ENCODE results near the gene CCDC158. TPM values are rescaled to one million over a fixed set of nuclear protein-coding genes. Genes with fewer than 3 reads are reported as not detected.

The CCDC158 gene
- total and polyA plus RNA-seq, 10 donors: 0.02 to 0.24 (median 0.18) TPM; not detected in 4

GRCh38 chr4:76315267-76315918, 105.5 kb downstream of the CCDC158 start:
- Histone ChIP-seq H3K36me3 (peaks cover 0 to 4% (median 0%) of the 10 kb centered on the region in 6 donors), H3K27me3 (replicated peaks in 1 of 7) (no peaks in the 10 kb centered on the region), H3K4me1 (peaks cover 0 to 6% (median 0%) of the 10 kb centered on the region in 6 donors), H3K4me3 (no peak overlapping the region), H3K9me3 (peaks cover 0 to 41% (median 29%) of the 10 kb centered on the region in 8 donors), H3K27ac (no peak overlapping the region)
- 83 to 92% (median 89%) methylated on average over 7 of the region's 7 CpGs for WGBS, 5 donors
- TF ChIP-seq POLR2AphosphoS5 (IDR thresholded peaks at IDR 0.05) (no peak), CTCF (IDR thresholded peaks at IDR 0.05 in 8 of 11, conservative IDR thresholded peaks at IDR 0.05 in 3 of 11) (no peak), POLR2A (IDR thresholded peaks at IDR 0.05) (no peak)
- no peak for DNase-seq
- intact Hi-C loops (cut with DNase I; ENCODE audit: low total_unique reads): no loop called here

- Histone ChIP-seq H3K4me3 (no peak overlapping the region), H3K9me3 (peaks cover 0 to 31% (median 21%) of the 10 kb centered on the region in 8 donors), H3K27ac (no peak overlapping the region), H3K36me3 (peaks cover 0 to 10% (median 0%) of the 10 kb centered on the region in 6 donors), H3K4me1 (peaks cover 0 to 12% (median 0%) of the 10 kb centered on the region in 6 donors), H3K27me3 (replicated peaks in 1 of 7) (no peaks in the 10 kb centered on the region)
- no peak for DNase-seq
- TF ChIP-seq POLR2A (IDR thresholded peaks at IDR 0.05): no peak
- no peak for TF ChIP-seq CTCF (IDR thresholded peaks at IDR 0.05 in 8 of 11, conservative IDR thresholded peaks at IDR 0.05 in 3 of 11)
- TF ChIP-seq POLR2AphosphoS5 (IDR thresholded peaks at IDR 0.05): no peak
- intact Hi-C loops (cut with DNase I; ENCODE audit: low total_unique reads): no loop called here
- WGBS, 5 donors: 70 to 91% (median 81%) methylated on average over 2 of the region's 2 CpGs
These were observed 107.4 kb downstream of the CCDC158 start for GRCh38 chr4:76313547-76313946.

- H3K27ac ChIP-seq: no peak overlapping the region
- H3K4me3 ChIP-seq: no peak overlapping the region
- intact Hi-C loops (cut with DNase I; ENCODE audit: low total_unique reads): no loop called here
- H3K36me3 ChIP-seq: peaks cover 0 to 10% (median 0%) of the 10 kb centered on the region in 6 donors
- 20 to 59% (median 51%) methylated on average over 1 of the region's 1 CpG for WGBS, 5 donors
- H3K9me3 ChIP-seq: peaks cover 0 to 30% (median 21%) of the 10 kb centered on the region in 8 donors
- TF ChIP-seq POLR2A (IDR thresholded peaks at IDR 0.05): no peak
- no peak for TF ChIP-seq POLR2AphosphoS5 (IDR thresholded peaks at IDR 0.05)
- no peak for TF ChIP-seq CTCF (IDR thresholded peaks at IDR 0.05 in 8 of 11, conservative IDR thresholded peaks at IDR 0.05 in 3 of 11)
- no peak for DNase-seq
- H3K27me3 ChIP-seq (replicated peaks in 1 of 7): peaks cover 0 to 1% (median 0%) of the 10 kb centered on the region in 7 donors
- peaks cover 0 to 21% (median 4%) of the 10 kb centered on the region in 6 donors for H3K4me1 ChIP-seq
These were observed 108.5 kb downstream of the CCDC158 start for GRCh38 chr4:76312457-76312856.

- Histone ChIP-seq H3K9me3 (peaks cover 0 to 24% (median 16%) of the 10 kb centered on the region in 8 donors), H3K4me1 (peaks cover 0 to 26% (median 9%) of the 10 kb centered on the region in 6 donors), H3K27ac (no peak overlapping the region), H3K27me3 (replicated peaks in 1 of 7) (peaks cover 0 to 6% (median 0%) of the 10 kb centered on the region in 7 donors), H3K4me3 (no peak overlapping the region), H3K36me3 (peaks cover 0 to 10% (median 0%) of the 10 kb centered on the region in 6 donors)
- no peak for DNase-seq
- TF ChIP-seq POLR2AphosphoS5 (IDR thresholded peaks at IDR 0.05) (no peak), POLR2A (IDR thresholded peaks at IDR 0.05) (no peak), CTCF (IDR thresholded peaks at IDR 0.05 in 8 of 11, conservative IDR thresholded peaks at IDR 0.05 in 3 of 11) (no peak)
- intact Hi-C loops (cut with DNase I; ENCODE audit: low total_unique reads): no loop called here
- 36 to 64% (median 53%) methylated on average over 1 of the region's 1 CpG for WGBS, 5 donors
These were observed 109.0 kb downstream of the CCDC158 start for GRCh38 chr4:76311896-76312331.
